Kidney epithelial cell (primary cell): ENCODE results near the gene SLC6A17. TPM values are rescaled to one million over a fixed set of nuclear protein-coding genes. Genes with fewer than 3 reads are reported as not detected.

Experiments
- DNase-seq: peaks from one replicate; pipeline ENCODE4 v3.0.0-alpha.2; 2010; ENCODE audit warnings: low read depth
- H3K27me3 ChIP-seq: 2 replicates; pipeline ENCODE4 v1.6.0; 2011; ENCODE audit warnings: low read length; ENCODE audit not compliant: control insufficient read depth, insufficient read depth
- H3K36me3 ChIP-seq: 2 replicates; pipeline ENCODE4 v1.5.1; 2011; ENCODE audit warnings: low read length; ENCODE audit not compliant: control insufficient read depth, insufficient read depth
- H3K4me3 ChIP-seq: 2 replicates; pipeline ENCODE4 v1.5.1; 2011; ENCODE audit warnings: low read depth, mild to moderate bottlenecking, control low read depth, low read length
- CTCF ChIP-seq: IDR thresholded peaks from 2 replicates; pipeline ENCODE4 v1.5.1; 2011; ENCODE audit warnings: mild to moderate bottlenecking, moderate library complexity, low read length, control low read depth, inconsistent platforms; ENCODE audit not compliant: insufficient read depth, poor library complexity, severe bottlenecking
- total RNA-seq: library from RNA; depleted of rRNA; stranded (reverse); fragments of >200 nt; gene quantifications from 2 replicates; pipeline ENCODE4 v1.2.3, GENCODE V29; 2015

Gene SLC6A17
- total RNA-seq, 1 donor from 2014 or later: 0.42 TPM

GRCh38 chr1:110207831-110208230, 57.5 kb downstream of the SLC6A17 start:
- no peak overlapping the region for H3K4me3 ChIP-seq
- TF ChIP-seq CTCF: peak; percentile 89
- H3K36me3 ChIP-seq: no peaks in the 10 kb centered on the region
- H3K27me3 ChIP-seq: peaks cover 20% of the 10 kb centered on the region
- DNase-seq: no peak

GRCh38 chr1:110208916-110209645, 58.8 kb downstream of the SLC6A17 start:
- TF ChIP-seq CTCF: no peak
- H3K36me3 ChIP-seq: no peaks in the 10 kb centered on the region
- DNase-seq: no peak
- H3K27me3 ChIP-seq: peaks cover 24% of the 10 kb centered on the region
- H3K4me3 ChIP-seq: peak overlapping the region; percentile 48

- Histone ChIP-seq H3K27me3 (peaks cover 24% of the 10 kb centered on the region), H3K36me3 (no peaks in the 10 kb centered on the region), H3K4me3 (peak within 1 kb of the TSS; percentile 48)
- no peak for DNase-seq
- no peak for TF ChIP-seq CTCF
Measured at GRCh38 chr1:110209715-110210603, 59.7 kb downstream of the SLC6A17 start, which contains the start of gene KCNC4. KCNC4 (plus strand) TSS chr1:110210314; CDS start chr1:110211500, 1,186 bp downstream.

- no peak for TF ChIP-seq CTCF
- DNase-seq: no peak
- H3K27me3 ChIP-seq: peaks cover 24% of the 10 kb centered on the region
Measured at GRCh38 chr1:110210604-110211495, 60.6 kb downstream of the SLC6A17 start.

GRCh38 chr1:110211496-110212168, 61.3 kb downstream of the SLC6A17 start:
- H3K27me3 ChIP-seq: peaks cover 24% of the 10 kb centered on the region
- peak overlapping the region; percentile 48 for H3K4me3 ChIP-seq

More at GRCh38 chr1:110210604-110211495, 60.6 kb downstream of the SLC6A17 start:
- no peaks in the 10 kb centered on the region for H3K36me3 ChIP-seq
- H3K4me3 ChIP-seq: peak overlapping the region; percentile 48

More at GRCh38 chr1:110211496-110212168, 61.3 kb downstream of the SLC6A17 start:
- no peak for TF ChIP-seq CTCF
- H3K36me3 ChIP-seq: no peaks in the 10 kb centered on the region
- DNase-seq: no peak
